ENCODE data around the gene BMPR1A. TPM values are rescaled to one million over a fixed set of nuclear protein-coding genes. Genes with fewer than 3 reads are reported as not detected.
A peak's percentile ranks its signal among the peaks of the same experiment; 100 is the strongest.

The BMPR1A gene
- total and polyA plus RNA-seq, 4 donors: 3.8 to 66.2 (median 19.7) TPM

GRCh38 chr10:86721232-86721631 lies 35.2 kb upstream of the BMPR1A start:
- WGBS, 2 donors: 76 to 87% methylated on average over 5 of the region's 5 CpGs
- Histone ChIP-seq H3K36me3 (ENCODE audit: control insufficient read depth in 4 of 4, insufficient read depth in 4 of 4, low read length in 4 of 4) (peaks cover 0 to 2% (median 0%) of the 10 kb centered on the region in 4 donors), H3K4me1 (ENCODE audit: control insufficient read depth in 5 of 5, insufficient read depth in 5 of 5, low read length in 5 of 5) (no peaks in the 10 kb centered on the region), H3K27ac (ENCODE audit: low read depth in 1 of 2, low read length in 1 of 2) (no peak overlapping the region), H3K9me3 (ENCODE audit: control insufficient read depth in 4 of 4, insufficient read depth in 3 of 4, low read length in 3 of 4) (no peaks in the 10 kb centered on the region), H3K9ac (ENCODE audit: insufficient read depth in 1 of 2, low read length in 2 of 2) (no peak overlapping the region), H3K27me3 (ENCODE audit: control insufficient read depth in 3 of 3, insufficient read depth in 3 of 3, low read length in 2 of 3) (no peaks in the 10 kb centered on the region), H3K4me3 (no peak overlapping the region)
- no peak for ATAC-seq (ENCODE audit: insufficient read depth, low FRiP score)
- DNase-seq: no peak
- no peak for TF ChIP-seq CTCF (IDR thresholded peaks at IDR 0.05; ENCODE audit: control extremely low read depth, extremely low read depth)

DNA sequence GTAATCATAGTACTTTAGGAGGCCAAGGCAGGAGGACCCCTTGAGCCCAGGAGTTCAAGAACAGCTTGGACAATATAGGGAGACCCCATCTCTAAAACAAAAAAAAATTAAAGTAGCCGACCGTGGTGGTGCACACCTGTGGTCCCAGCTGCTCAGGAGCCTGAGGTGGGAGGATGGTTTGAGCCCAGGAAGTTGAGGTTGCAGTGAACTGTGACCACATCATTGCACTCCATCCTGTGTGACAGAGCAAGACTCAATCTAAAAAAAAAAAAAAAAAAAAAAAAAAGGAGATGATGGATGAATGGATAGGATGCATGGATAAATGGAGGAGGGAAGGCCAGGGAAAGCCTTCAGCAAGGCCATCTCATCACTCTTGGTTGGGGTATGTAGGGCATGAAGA lies 33.4 kb upstream of the BMPR1A start:
- peaks cover 0 to 2% (median 0%) of the 10 kb centered on the region in 4 donors for H3K36me3 ChIP-seq (ENCODE audit: control insufficient read depth in 4 of 4, insufficient read depth in 4 of 4, low read length in 4 of 4)
- H3K4me3 ChIP-seq: no peak overlapping the region
- H3K27me3 ChIP-seq (ENCODE audit: control insufficient read depth in 3 of 3, insufficient read depth in 3 of 3, low read length in 2 of 3): no peaks in the 10 kb centered on the region
- no peak for DNase-seq
- no peak for ATAC-seq (ENCODE audit: insufficient read depth, low FRiP score)
- TF ChIP-seq CTCF (IDR thresholded peaks at IDR 0.05; ENCODE audit: control extremely low read depth, extremely low read depth): no peak
- no peak overlapping the region for H3K9ac ChIP-seq (ENCODE audit: insufficient read depth in 1 of 2, low read length in 2 of 2)
- no peaks in the 10 kb centered on the region for H3K4me1 ChIP-seq (ENCODE audit: control insufficient read depth in 5 of 5, insufficient read depth in 5 of 5, low read length in 5 of 5)
- no peak overlapping the region for H3K27ac ChIP-seq (ENCODE audit: low read depth in 1 of 2, low read length in 1 of 2)
- no peaks in the 10 kb centered on the region for H3K9me3 ChIP-seq (ENCODE audit: control insufficient read depth in 4 of 4, insufficient read depth in 3 of 4, low read length in 3 of 4)
- 80 to 88% methylated on average over 2 of the region's 2 CpGs for WGBS, 2 donors

DNA sequence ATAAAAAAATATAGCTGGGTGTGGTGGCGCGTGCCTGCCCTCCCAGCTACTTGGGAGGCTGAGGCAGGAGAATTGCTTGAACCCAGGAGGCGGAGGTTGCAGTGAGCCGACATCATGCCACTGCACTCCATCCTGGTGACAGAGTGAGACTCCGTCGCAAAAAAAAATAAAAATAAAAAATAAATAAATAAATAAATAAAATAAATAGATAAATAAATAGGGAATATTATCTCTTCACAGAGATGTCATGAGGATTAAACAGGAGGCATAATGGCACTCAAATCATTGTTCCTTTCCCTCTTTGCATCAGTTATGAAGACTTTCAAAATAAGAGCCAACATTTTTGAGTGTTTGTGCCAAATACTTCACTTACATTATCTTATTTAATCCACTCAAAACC lies 32.0 kb upstream of the BMPR1A start:
- no peak overlapping the region for H3K4me3 ChIP-seq
- no peak overlapping the region for H3K27ac ChIP-seq (ENCODE audit: low read depth in 1 of 2, low read length in 1 of 2)
- H3K36me3 ChIP-seq (ENCODE audit: control insufficient read depth in 4 of 4, insufficient read depth in 4 of 4, low read length in 4 of 4): peaks cover 0 to 2% (median 0%) of the 10 kb centered on the region in 4 donors
- ATAC-seq (ENCODE audit: insufficient read depth, low FRiP score) (no peak), DNase-seq (no peak)
- H3K9me3 ChIP-seq (ENCODE audit: control insufficient read depth in 4 of 4, insufficient read depth in 3 of 4, low read length in 3 of 4): no peaks in the 10 kb centered on the region
- H3K27me3 ChIP-seq (ENCODE audit: control insufficient read depth in 3 of 3, insufficient read depth in 3 of 3, low read length in 2 of 3): no peaks in the 10 kb centered on the region
- no peaks in the 10 kb centered on the region for H3K4me1 ChIP-seq (ENCODE audit: control insufficient read depth in 5 of 5, insufficient read depth in 5 of 5, low read length in 5 of 5)
- no peak overlapping the region for H3K9ac ChIP-seq (ENCODE audit: insufficient read depth in 1 of 2, low read length in 2 of 2)
- WGBS, 2 donors: 98 to 99% methylated on average over 6 of the region's 6 CpGs
- TF ChIP-seq CTCF (IDR thresholded peaks at IDR 0.05; ENCODE audit: control extremely low read depth, extremely low read depth): no peak

DNA sequence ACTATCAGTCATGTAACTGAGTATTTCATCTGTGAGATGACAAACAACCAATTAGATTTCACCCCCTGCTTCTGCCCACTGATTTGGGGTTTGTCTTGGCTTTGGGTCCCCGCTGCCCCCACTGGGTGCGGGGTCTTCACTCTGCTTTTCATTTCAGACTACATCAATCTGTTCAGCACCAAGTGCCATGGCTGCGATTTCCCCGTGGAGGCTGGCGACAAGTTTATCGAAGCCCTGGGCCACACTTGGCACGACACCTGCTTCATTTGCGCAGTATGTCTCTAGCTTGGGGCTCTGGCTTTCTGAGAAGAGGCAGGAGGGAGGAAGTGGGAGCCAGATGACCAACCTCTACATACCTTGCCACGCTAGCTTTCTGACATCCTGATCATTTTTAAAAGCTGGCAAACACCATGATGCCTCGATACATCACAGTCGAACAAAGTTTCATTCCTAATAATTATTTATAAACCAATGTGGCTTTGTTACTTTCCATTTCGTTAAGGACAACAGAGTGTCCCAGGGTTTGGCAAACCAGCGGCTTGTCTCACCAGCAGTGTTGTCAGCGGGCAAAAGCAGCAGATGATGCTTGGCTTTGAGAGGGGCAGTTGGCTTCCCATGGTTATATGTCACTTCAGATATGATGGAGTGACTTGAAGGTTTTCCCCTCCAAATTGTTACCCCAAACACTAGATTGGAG lies 30.3 kb upstream of the BMPR1A start:
- TF ChIP-seq CTCF (IDR thresholded peaks at IDR 0.05; ENCODE audit: control extremely low read depth, extremely low read depth): no peak
- WGBS, 2 donors: 80 to 85% methylated on average over 14 of the region's 14 CpGs
- no peak for ATAC-seq (ENCODE audit: insufficient read depth, low FRiP score)
- Histone ChIP-seq H3K4me1 (ENCODE audit: control insufficient read depth in 5 of 5, insufficient read depth in 5 of 5, low read length in 5 of 5) (no peaks in the 10 kb centered on the region), H3K9ac (ENCODE audit: insufficient read depth in 1 of 2, low read length in 2 of 2) (no peak overlapping the region), H3K27ac (ENCODE audit: low read depth in 1 of 2, low read length in 1 of 2) (peak overlapping the region in 1 of 2 donors; percentile 49), H3K4me3 (no peak overlapping the region), H3K36me3 (ENCODE audit: control insufficient read depth in 4 of 4, insufficient read depth in 4 of 4, low read length in 4 of 4) (peaks cover 0 to 2% (median 0%) of the 10 kb centered on the region in 4 donors), H3K27me3 (ENCODE audit: control insufficient read depth in 3 of 3, insufficient read depth in 3 of 3, low read length in 2 of 3) (no peaks in the 10 kb centered on the region), H3K9me3 (ENCODE audit: control insufficient read depth in 4 of 4, insufficient read depth in 3 of 4, low read length in 3 of 4) (no peaks in the 10 kb centered on the region)
- no peak for DNase-seq
